Ovary (tissue), 9 donors: ENCODE results near the gene ERBIN. TPM values are rescaled to one million over a fixed set of nuclear protein-coding genes. Genes with fewer than 3 reads are reported as not detected.
"Not testable (repeated sequence)": the region's sequence is repeated elsewhere in the genome, so short reads cannot be mapped to it uniquely, and the experiment has no call there.

Source experiments
- DNase-seq, 5 donors: peaks; one replicate each; pipeline ENCODE4 v3.0.0-alpha.2; 2019 to 2020
- H3K27ac ChIP-seq, 2 donors: fragments of 200-600 bp; one replicate each; pipeline versions ENCODE4 v1.5.1 to v1.8.0; 2019 to 2022
- H3K27me3 ChIP-seq: fragments of 200-600 bp; one replicate; pipeline ENCODE4 v1.8.0; 2022
- H3K36me3 ChIP-seq: fragments of 200-600 bp; sonication (generic); one replicate; pipeline ENCODE4 v1.5.1; 2019
- H3K4me1 ChIP-seq: one replicate; pipeline ENCODE4 v1.8.1; 2013; ENCODE audit warnings: mild to moderate bottlenecking, moderate library complexity; ENCODE audit not compliant: insufficient read depth
- H3K4me3 ChIP-seq: fragments of 200-600 bp; sonication (generic); one replicate; pipeline ENCODE4 v1.5.1; 2017
- H3K9me3 ChIP-seq, 2 donors: fragments of 200-600 bp in 1 of 2; sonication (generic) in 1 of 2; one replicate each; pipeline versions ENCODE4 v1.5.1 to v1.8.1; 2013 to 2019; ENCODE audit warnings: mild to moderate bottlenecking in 1 of 2, moderate library complexity in 1 of 2
- CTCF ChIP-seq, 3 donors: fragments of 450-650 bp in 2 of 3; fragments of 200-600 bp in 1 of 3; IDR thresholded peaks; one replicate each; pipeline versions ENCODE4 v1.5.1 to v1.8.0; 2016 to 2022; ENCODE audit warnings: antibody characterized with exemption in 3 of 3, mild to moderate bottlenecking in 1 of 3
- EP300 ChIP-seq: sonication (generic); formaldehyde crosslinking; IDR thresholded peaks from one replicate; pipeline ENCODE4 v1.6.1; 2017; ENCODE audit warnings: antibody characterized with exemption
- POLR2A ChIP-seq: fragments of 450-650 bp; IDR thresholded peaks from one replicate; pipeline ENCODE4 v1.6.1; 2017; ENCODE audit warnings: antibody characterized with exemption, mild to moderate bottlenecking, moderate library complexity
- WGBS, 3 donors: extraction: QIAGEN DNeasy Blood & Tissue Kit in 1 of 3; methylation state at CpG; one replicate each; pipeline versions ENCODE4 v1.1.5 to v1.1.7; 2013 to 2017; 5-methylcytosine and 5-hydroxymethylcytosine counted together
- intact Hi-C, 4 donors: fragments of 100-400 bp; cut with DNase I; formaldehyde crosslinking; loops; one replicate each; pipeline versions ENCODE4 v1.11.0 to v1.15.1; 2022 to 2023
- polyA plus RNA-seq, 2 donors: library from polyadenylated mRNA; stranded (reverse); fragments of 200-250 nt in 1 of 2; fragments of 350-450 nt in 1 of 2; fragmentation: Illumina TruSeq in 1 of 2; extraction: RNeasy Lipid Tissue Mini Kit (QIAGEN cat#74804) in 1 of 2; gene quantifications; one replicate each; pipeline ENCODE4 v1.2.3, GENCODE V29; 2013 to 2014
- total RNA-seq, 7 donors: library from RNA; depleted of rRNA in 2 of 7; stranded (reverse); fragments of >200 nt in 2 of 7; fragmentation: NEBNext Ultra II Directional in 3 of 7; extraction: Animal tissue kit (Norgen Biotek cat#: 25700) in 3 of 7; gene quantifications; one replicate each; pipeline versions ENCODE4 v1.1.0 to v1.2.4, GENCODE V29; 2016 to 2023
- donor health status: DM: no; HTN: no; CAD: no; lungs with moderate emphysema.
- donor health status: DM: no; HTN: no; CAD: no.
- donor health status: Bipolar disorder and iron deficiency.
- donor health status: DM: yes; HTN: yes; CAD: no.
- donor health status: DM: no; HTN: no; CAD: no.
- donor health status: DM: yes; HTN: yes; CAD: no.

ERBIN gene
- total and polyA plus RNA-seq, 9 donors = 20.2 to 67.9 (median 57.5) TPM

DNA sequence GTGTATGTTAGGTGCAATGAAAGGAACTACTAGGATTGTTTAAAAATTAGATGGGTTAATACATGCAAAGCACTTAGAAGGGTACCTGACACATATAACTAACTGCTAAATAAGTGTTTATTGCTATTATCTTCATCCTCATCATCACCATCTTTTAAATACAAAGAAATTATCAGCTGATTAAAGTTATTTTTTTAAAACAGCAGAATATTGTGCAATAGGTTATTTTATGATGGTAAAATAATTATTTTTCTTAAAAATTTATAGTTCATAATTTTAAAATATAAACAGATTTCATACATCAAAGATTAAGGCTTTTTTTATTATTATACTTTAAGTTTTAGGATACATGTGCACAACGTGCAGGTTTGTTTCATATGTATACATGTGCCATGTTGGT lies 130.9 kb downstream of the ERBIN start:
- Histone ChIP-seq H3K27me3 (no peaks in the 10 kb centered on the region), H3K27ac (no peak overlapping the region), H3K36me3 (no peaks in the 10 kb centered on the region), H3K4me1 (no peaks in the 10 kb centered on the region), H3K4me3 (no peak overlapping the region), H3K9me3 (no peaks in the 10 kb centered on the region)
- WGBS, 3 donors = 93 to 100% (median 96%) methylated on average over 1 of the region's 1 CpG
- intact Hi-C loops = no loop called here
- DNase-seq = no peak
- TF ChIP-seq EP300 (no peak), CTCF (IDR thresholded peaks at IDR 0.05) (no peak), POLR2A (no peak)

GRCh38 chr5:66061320-66061719 lies 134.9 kb downstream of the ERBIN start:
- 95 to 98% (median 97%) methylated on average over 2 to 3 of the region's 3 CpGs for WGBS, 3 donors
- H3K36me3 ChIP-seq, H3K4me1 ChIP-seq, intact Hi-C loops, H3K4me3 ChIP-seq, H3K9me3 ChIP-seq, H3K27ac ChIP-seq, H3K27me3 ChIP-seq, DNase-seq: not testable (repeated sequence)

GRCh38 chr5:66063061-66063460 lies 136.7 kb downstream of the ERBIN start:
- H3K27me3 ChIP-seq, DNase-seq, H3K4me3 ChIP-seq, H3K27ac ChIP-seq, H3K9me3 ChIP-seq, intact Hi-C loops, H3K4me1 ChIP-seq, H3K36me3 ChIP-seq: not testable (repeated sequence)
- 97 to 99% (median 98%) methylated on average over 13 of the region's 13 CpGs for WGBS, 3 donors

- Histone ChIP-seq H3K9me3 (no peaks in the 10 kb centered on the region), H3K36me3 (no peaks in the 10 kb centered on the region), H3K4me3 (no peak overlapping the region), H3K27ac (no peak overlapping the region), H3K4me1 (no peaks in the 10 kb centered on the region), H3K27me3 (no peaks in the 10 kb centered on the region)
- TF ChIP-seq CTCF (IDR thresholded peaks at IDR 0.05) (no peak), POLR2A (no peak), EP300 (no peak)
- intact Hi-C loops = no loop called here
- 33 to 61% (median 43%) methylated on average over 2 of the region's 2 CpGs for WGBS, 3 donors
- no peak for DNase-seq
Measured at GRCh38 chr5:66066826-66067225, 140.5 kb downstream of the ERBIN start.

- intact Hi-C loops = no loop called here
- TF ChIP-seq POLR2A = no peak
- no peak for TF ChIP-seq EP300
- TF ChIP-seq CTCF (IDR thresholded peaks at IDR 0.05) = no peak
Measured at GRCh38 chr5:66072031-66072430, 145.7 kb downstream of the ERBIN start.

GRCh38 chr5:66074901-66075300 lies 148.5 kb downstream of the ERBIN start:
- Histone ChIP-seq H3K9me3 (no peaks in the 10 kb centered on the region), H3K36me3 (no peaks in the 10 kb centered on the region), H3K27me3 (no peaks in the 10 kb centered on the region), H3K4me1 (no peaks in the 10 kb centered on the region), H3K27ac (no peak overlapping the region), H3K4me3 (no peak overlapping the region)
- TF ChIP-seq POLR2A = no peak
- no peak for TF ChIP-seq EP300
- no peak for TF ChIP-seq CTCF (IDR thresholded peaks at IDR 0.05)
- no peak for DNase-seq
- intact Hi-C loops = no loop called here

More at GRCh38 chr5:66072031-66072430, 145.7 kb downstream of the ERBIN start:
- Histone ChIP-seq H3K4me1 (no peaks in the 10 kb centered on the region), H3K4me3 (no peak overlapping the region), H3K9me3 (no peaks in the 10 kb centered on the region), H3K27ac (no peak overlapping the region), H3K36me3 (no peaks in the 10 kb centered on the region), H3K27me3 (no peaks in the 10 kb centered on the region)
- DNase-seq = no peak
- 84 to 91% (median 85%) methylated on average over 1 of the region's 1 CpG for WGBS, 3 donors
